ENCODE data around the gene XYLT2.

Gene XYLT2

GRCh38 chr17:50363217-50364060, 17.5 kb downstream of the XYLT2 start:
- no peak for DNase-seq (ENCODE audit: low read depth in 3 of 3)

- no peak for DNase-seq (ENCODE audit: low read depth in 3 of 3)
Observed at GRCh38 chr17:50364061-50364458, 18.1 kb downstream of the XYLT2 start.

GRCh38 chr17:50364715-50365114, 18.8 kb downstream of the XYLT2 start:
- DNase-seq (ENCODE audit: low read depth in 3 of 3): no peak

- DNase-seq (ENCODE audit: low read depth in 3 of 3): no peak
Observed at GRCh38 chr17:50365165-50365564, 19.2 kb downstream of the XYLT2 start.

DNA sequence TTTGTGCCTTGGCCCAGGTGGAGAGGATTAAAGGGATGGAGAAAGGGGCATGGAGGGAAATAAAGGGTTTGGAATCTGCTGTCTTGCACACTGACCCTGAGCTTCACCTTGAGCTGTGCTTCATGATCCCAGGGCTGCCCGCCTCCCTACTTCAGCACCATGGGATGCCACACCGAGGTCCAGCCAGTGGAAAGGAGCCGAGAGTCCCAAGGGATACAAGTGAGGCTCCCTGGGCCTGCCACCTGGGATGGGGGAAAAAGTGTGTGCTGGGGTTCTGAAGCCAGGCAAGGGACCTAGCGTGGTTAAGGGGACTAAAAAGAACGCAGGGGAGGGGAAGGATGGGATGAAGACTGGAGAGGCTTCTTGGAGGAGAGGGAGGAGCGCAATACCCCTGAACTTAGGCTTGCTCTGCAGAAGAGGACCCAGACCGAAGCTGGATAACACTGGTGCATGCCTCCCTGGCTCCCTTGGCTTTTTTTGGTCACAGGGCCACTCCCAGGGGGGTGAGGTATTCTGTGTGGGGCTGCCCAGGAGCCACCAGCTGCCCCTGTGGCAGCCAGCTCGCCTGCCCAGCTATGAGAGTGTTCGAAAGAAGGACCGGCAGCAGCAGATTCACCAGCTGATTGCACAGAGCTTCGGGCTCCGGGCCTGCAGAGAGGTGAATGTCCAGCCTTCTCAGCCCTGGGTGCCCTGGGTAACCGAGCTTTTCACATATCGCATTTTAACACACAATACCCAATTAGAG, 19.9 kb downstream of the XYLT2 start:
- no peak for DNase-seq (ENCODE audit: low read depth in 3 of 3)

DNA sequence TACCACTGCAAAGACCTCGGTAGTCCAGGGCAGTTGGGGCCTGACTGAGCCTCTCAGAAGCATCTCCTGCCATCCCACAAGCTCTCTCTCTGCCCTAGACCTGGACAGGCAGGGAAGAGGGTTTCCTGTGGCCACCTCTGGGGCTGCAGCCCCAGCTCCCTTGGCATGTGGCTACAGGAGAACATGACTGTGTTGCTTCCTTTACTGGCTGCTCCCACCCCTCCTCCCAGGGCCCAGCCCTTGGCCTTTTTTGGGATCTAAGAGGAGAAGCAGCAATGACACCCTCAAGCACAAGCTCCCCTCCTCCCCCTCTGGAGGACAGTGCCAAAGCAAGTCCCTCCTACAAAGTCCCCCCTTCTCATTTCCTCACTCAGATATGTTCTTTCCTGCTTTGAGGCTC, 21.5 kb downstream of the XYLT2 start:
- no peak for DNase-seq (ENCODE audit: low read depth in 3 of 3)

GRCh38 chr17:50370052-50370451, 24.1 kb downstream of the XYLT2 start:
- DNase-seq (ENCODE audit: low read depth in 3 of 3): no peak

DNA sequence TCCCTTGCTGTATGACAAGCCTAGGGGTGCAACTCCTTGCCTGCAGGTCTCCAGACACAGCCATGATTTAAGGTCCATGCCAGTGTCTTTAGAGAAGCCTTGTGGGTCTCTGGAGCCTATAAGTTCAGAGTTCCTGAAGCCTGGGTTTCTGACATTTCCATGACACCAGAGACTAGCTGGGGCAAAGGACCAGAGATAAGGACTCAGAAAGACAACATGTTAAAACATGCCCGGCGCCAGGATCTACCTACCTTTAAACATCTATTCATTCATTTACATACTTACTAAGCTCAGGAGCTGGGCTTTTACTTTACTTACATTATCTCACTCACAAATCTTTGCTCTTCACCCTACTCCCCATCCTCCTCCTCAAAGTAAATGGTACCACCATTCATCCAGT, 25.6 kb downstream of the XYLT2 start:
- DNase-seq (ENCODE audit: low read depth in 3 of 3): no peak

- no peak for DNase-seq (ENCODE audit: low read depth in 3 of 3)
Observed at GRCh38 chr17:50372222-50372757, 26.4 kb downstream of the XYLT2 start.

DNA sequence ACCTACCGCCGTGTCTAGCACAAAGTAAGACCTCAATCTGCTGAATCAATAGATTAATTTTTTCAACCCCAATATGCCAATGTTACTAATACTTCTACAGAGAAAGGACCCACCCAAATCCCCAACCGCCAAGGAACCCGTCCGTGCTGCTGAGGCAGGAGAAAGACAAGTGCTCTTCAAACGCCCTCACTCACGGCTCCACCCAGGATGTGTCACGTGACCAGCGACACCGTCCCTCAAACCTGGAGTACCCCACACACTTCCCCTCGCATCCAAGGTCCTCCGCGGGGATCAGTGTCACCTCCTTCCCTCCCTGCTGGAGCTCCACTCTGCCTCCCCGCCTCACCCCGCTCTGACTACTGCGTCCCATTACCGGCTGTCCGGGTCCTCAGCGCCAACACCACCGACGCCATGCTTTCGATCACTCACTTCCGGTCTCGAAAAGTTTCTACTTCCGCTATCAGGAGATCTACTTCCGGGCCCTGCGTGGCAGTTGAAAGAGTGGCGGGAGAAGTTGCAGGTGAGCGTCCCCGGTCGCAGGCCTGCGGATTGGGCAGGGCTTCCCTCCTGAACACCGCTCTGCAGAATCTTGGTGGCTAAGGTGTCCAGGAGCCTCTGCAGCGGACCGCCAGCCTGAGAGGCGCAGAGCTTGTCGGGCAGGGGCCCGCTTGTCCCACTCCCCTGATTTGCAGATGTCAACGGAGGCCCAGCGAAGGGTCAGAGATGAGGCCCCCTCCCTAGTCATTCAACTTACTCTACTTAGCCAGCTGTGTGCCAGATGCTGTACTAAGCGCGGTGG, 27.0 kb downstream of the XYLT2 start, which contains the start of the genes EME1 and MRPL27:
TSS of gene EME1 (plus strand) at position 472 of the 799 bp plus-strand sequence. CDS start 1,980 bp downstream, outside the sequence.
TSS of gene MRPL27 (minus strand) at position 427 of the 799 bp plus-strand sequence. CDS start at position 413, 14 bp downstream.
- peak; percentile 67 to 82 (median 69) for DNase-seq (ENCODE audit: low read depth in 3 of 3)

- no peak for DNase-seq (ENCODE audit: low read depth in 3 of 3)
Observed at GRCh38 chr17:50373705-50374104, 27.8 kb downstream of the XYLT2 start.

DNA sequence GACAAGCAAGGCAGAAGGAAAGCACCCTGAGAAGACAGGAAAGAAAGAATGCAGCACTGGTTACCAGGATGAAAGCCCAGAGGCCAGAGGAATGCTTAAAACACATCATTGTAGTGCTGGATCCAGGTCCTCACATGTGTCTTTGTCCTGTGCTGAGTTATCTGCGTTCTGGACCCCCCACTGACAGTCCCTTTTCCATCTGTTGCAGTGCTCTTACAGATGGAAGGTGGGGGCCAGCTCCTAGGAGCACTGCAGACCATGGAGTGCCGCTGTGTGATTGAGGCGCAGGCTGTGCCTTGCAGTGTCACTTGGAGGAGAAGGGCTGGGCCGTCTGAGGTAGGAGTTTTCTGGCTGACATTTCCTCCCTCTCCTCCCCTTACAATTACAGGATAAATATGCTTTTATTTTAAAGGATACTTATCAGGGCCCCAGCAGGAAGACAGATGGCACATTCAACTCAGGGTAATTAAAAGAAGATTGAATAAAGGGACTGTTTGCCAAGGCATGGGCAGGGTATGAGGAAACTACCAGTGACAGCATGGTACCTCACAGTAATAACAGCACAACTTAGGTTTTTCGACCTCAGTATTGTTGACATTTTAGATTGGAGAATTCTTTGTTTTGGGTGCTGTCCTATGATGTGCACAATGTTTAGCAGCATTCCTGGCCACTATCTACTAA, 30.1 kb downstream of the XYLT2 start:
- DNase-seq (ENCODE audit: low read depth in 3 of 3): no peak

- no peak for DNase-seq (ENCODE audit: low read depth in 3 of 3)
Observed at GRCh38 chr17:50379351-50380132, 33.6 kb downstream of the XYLT2 start.

GRCh38 chr17:50380369-50381259, 34.7 kb downstream of the XYLT2 start:
- no peak for DNase-seq (ENCODE audit: low read depth in 3 of 3)

DNA sequence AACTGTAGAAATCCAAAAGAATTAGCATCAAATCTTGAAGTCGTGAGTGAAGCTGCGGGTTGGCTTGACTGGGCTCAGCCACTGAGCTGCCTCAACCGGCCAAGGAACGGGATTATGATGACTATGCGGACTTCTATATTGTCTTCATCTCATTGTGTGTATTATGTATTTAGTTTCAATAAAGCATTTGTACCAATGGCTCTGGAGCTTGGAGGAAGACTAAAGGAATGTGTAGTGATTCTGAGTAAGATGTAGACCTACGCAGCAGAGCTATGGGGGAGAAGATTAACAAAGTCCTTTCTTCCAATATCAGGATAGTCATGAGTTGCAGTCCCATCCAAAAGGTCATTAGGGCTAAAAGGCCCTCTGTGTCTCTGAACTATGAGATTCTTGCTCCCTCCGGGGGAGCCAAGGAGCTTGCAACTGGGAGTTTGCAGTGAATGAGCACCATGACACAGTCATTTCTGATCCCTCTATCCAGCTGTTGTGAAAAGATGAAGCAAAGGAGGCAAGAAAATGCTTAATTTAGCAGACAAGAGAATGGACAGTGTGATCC, 35.4 kb downstream of the XYLT2 start:
- DNase-seq (ENCODE audit: low read depth in 3 of 3): no peak

DNA sequence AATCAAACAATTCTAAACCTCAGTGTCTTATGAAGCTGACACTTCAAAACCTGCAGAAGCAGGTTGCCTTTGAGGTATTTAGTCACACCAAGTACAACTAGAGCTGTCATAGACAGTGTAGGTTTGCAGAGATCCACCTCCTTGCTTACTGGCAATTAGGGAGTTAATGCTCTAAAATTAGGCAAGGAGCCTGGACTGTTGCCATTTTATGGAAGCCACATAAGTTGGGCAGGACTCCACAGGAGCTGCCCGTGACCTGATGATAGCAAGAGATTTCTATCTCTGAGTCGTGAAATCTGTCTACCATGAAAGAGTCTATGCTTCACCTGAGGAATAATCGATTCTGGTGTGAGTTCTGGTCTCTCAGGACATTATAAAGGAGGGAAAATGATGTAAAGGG, 36.0 kb downstream of the XYLT2 start:
- DNase-seq (ENCODE audit: low read depth in 3 of 3): no peak

- no peak for DNase-seq (ENCODE audit: low read depth in 3 of 3)
Observed at GRCh38 chr17:50382931-50383330, 37.0 kb downstream of the XYLT2 start.

DNA sequence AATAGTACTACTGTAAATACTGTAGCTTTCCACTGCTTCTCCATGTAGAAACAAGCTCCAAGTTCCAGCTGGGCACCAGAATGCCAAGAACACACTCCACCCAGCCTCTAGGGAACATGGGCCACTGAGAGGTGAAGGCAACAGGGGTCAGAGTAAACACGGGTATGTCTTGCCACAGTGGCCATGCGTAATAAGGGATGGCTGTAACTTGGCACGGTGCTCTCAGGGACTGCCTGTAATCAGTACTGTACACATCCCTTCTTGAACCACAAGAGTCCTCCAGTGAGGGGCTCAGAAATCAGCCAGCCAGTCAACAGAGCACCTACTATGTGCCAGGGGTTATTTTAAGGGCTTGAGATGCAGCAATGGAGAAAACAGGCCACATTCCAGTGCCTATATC, 40.6 kb downstream of the XYLT2 start:
- DNase-seq (ENCODE audit: low read depth in 3 of 3): no peak

GRCh38 chr17:50388728-50389127, 42.8 kb downstream of the XYLT2 start:
- no peak for DNase-seq (ENCODE audit: low read depth in 3 of 3)
